ENCODE measurements around the gene SP2.

SP2 gene

GRCh38 chr17:47955497-47956461 lies 59.7 kb downstream of the SP2 start:
- no peak for DNase-seq (ENCODE audit: low read depth, low spot score)
- TF ChIP-seq CTCF (IDR thresholded peaks at IDR 0.05; ENCODE audit: low read depth, low read length) = no peak
- H3K4me3 ChIP-seq (ENCODE audit: low read depth, low read length) = no peak overlapping the region
- in situ Hi-C loops (cut with HindIII; ENCODE audit: low sequenced_read_pairs) = no loop called here

- in situ Hi-C loops (cut with HindIII; ENCODE audit: low sequenced_read_pairs) = no loop called here
- no peak for DNase-seq (ENCODE audit: low read depth, low spot score)
These were observed 61.0 kb downstream of the SP2 start for GRCh38 chr17:47956791-47957590.

GRCh38 chr17:47957591-47958490 lies 61.8 kb downstream of the SP2 start, which contains the start of gene PRR15L:
Gene PRR15L (minus strand): TSS chr17:47957883. CDS start chr17:47953234, 4,649 bp downstream.
- no peak for DNase-seq (ENCODE audit: low read depth, low spot score)
- TF ChIP-seq CTCF (IDR thresholded peaks at IDR 0.05; ENCODE audit: low read depth, low read length) = no peak
- in situ Hi-C loops (cut with HindIII; ENCODE audit: low sequenced_read_pairs) = no loop called here
- no peak within 1 kb of the TSS for H3K4me3 ChIP-seq (ENCODE audit: low read depth, low read length)

More at GRCh38 chr17:47956791-47957590, 61.0 kb downstream of the SP2 start:
- no peak for TF ChIP-seq CTCF (IDR thresholded peaks at IDR 0.05; ENCODE audit: low read depth, low read length)
- H3K4me3 ChIP-seq (ENCODE audit: low read depth, low read length) = no peak overlapping the region

DNA sequence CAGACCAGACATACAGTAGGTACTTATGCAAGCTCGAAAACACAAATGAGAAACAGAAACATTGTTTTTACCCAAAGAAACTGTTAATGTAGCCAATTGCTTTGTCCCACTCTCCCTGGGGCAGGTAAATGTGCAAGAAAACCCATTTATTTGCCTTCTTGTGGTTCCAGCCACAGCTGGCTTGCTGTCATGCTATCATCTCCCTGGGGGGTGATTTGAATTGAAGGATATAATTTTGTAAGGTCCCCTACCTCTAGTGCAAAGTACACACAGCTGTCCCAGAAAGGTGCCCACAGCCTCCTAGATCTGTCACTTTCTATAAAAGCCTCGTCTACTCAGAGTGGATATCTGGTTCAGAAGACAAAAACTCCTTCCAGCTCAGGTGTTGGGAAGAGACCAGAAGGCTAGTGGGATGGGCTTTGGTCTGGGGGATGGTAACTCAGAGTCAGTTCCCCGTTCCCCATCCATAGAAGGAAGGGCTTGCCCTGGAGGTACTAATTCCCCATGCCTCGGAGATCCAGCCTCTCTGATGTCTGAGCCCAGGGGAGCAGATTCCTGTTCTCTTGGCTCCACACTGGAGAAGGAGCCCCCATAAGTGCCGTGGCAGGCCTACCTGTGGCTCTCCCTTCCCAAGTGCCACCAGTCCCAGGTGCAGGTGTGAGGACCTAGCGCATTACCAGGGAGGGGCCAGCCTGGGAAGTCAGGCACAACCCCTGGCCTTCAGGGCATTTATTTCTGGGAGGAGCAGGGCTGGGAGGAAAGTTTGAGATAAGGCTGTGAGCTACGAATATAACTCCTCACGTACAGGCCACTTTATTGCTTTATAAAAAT lies 64.0 kb downstream of the SP2 start:
- H3K4me3 ChIP-seq (ENCODE audit: low read depth, low read length) = no peak overlapping the region
- no peak for TF ChIP-seq CTCF (IDR thresholded peaks at IDR 0.05; ENCODE audit: low read depth, low read length)
- DNase-seq (ENCODE audit: low read depth, low spot score) = no peak
- in situ Hi-C loops (cut with HindIII; ENCODE audit: low sequenced_read_pairs) = no loop called here

DNA sequence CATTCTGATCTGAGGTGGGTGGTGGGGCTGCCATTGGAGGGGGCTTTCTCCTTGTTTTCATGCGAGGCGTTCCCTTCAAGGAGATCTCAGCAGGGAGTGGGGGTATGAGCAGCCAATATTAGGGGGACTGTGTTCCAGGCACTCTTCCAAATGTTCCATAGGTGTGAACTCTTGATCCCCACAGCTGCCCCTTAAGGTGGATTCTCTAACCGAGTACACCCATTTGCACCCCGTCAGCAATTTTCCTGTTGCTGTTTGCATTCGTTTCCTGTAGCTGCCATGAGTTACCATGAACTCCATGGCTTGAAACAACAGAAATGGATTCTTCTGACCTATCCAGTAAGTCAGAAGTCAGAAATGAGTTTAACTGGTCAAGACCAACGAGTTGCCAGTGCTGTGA lies 65.4 kb downstream of the SP2 start:
- no peak overlapping the region for H3K4me3 ChIP-seq (ENCODE audit: low read depth, low read length)
- no peak for TF ChIP-seq CTCF (IDR thresholded peaks at IDR 0.05; ENCODE audit: low read depth, low read length)
- no peak for DNase-seq (ENCODE audit: low read depth, low spot score)
- in situ Hi-C loops (cut with HindIII; ENCODE audit: low sequenced_read_pairs) = no loop called here

Measured in astrocyte of the spinal cord (primary cell).